NCI-H2171 (cell line): Measurements from ENCODE around the gene POLR3K.

ENCODE experiments used
- DNase-seq: peaks from one replicate; lab custom pipeline; 2025; lab: John Stamatoyannopoulos, UW

The POLR3K gene

DNA sequence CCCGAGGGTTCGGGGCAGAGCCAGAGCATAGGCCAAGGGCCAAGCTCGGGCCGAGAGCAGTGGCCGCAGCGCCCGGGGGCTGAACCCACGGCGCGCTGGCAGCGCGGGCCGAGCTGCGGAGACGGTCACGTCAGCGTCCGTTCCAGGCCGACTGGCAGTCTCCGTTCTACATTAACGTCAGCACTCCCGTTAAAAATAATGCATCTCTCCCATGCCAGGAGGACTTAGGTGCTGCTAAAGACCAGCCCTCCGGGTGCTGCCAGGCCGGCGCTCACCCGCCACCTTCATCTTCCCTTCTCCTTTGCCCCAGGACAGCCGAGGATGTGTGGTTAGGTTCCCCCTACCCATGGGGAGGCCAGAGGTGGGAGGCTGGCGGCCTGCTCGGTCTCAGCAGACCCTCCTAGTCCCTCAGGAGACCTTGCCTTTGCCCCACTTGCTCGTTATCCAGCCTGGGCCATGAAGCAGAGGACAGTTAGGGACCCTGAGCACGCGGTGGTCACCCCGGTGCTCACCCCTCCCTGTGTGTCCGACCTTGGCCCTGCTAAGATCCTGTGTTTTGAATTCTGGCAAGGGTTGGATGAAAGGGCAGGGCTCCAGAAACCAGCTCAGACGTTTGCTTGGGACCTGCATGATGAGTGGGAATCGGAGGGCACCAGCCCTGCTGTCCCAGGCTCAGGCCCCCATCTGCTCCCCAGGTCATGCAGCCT, 25.2 kb upstream of the POLR3K start:
- DNase-seq, result no peak

DNA sequence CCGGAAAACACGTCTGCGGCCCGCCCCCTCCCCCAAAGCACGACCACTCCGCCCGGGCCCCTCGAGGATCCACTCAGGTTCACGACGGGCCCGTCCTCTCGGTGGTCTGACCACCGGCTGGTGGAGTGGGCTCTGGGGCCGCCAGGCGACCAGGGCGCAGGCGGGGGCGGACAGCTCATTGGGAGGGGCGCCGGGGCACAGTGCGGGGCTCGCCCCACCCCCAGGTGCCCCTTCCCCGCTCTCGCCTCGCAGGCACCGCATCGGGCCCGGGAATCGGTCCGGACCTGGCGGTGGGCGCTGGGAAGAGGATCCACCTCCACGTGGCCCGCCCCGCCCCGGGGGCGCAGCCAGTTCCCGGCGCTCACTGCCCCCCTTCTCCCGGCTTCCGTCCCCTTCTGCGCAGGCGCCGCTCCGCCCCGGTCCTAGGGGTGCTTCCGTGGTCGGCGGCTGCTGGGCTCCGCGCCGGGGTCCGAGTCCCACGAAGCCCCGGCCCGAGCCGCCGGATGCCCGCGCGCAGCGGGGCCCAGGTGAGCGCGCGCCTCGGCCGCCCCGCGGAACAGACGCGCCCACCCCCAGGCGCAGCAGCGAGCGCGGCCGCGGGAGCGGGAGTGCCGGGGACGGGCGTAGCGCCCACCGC, 24.5 kb upstream of the POLR3K start, which contains the start of gene MPG:
TSS of gene MPG (plus strand) at position 419 of the 637 bp plus-strand sequence. CDS start at position 504, 85 bp downstream.
- DNase-seq, result peak; percentile 60

DNA sequence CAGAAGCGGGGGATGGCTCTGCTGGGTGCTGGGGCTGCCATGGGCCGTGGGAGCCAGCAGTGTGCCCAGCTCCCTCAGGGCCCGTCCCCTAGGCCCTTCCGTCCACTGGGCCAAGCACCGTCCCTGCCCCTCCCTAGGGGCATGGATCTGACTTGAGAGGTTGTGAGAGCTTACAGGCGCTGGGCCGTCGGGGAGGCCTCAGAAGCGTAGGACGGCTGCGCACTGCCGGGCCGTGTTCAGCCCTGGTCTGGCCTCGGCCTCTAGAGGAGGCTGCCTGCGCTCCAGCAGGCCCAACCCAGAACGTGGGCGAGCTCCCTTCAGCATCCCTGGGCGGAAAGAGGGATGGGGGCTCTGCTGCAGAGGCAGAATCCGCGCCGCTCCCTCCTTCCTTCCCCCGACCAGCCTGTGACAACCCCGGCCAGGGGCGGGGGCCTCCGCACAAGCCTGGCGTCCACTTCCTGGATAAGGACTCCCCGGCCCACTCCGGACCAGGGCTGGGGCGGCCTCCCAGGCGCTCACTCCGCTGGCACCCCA, 23.9 kb upstream of the POLR3K start:
- no peak for DNase-seq

DNA sequence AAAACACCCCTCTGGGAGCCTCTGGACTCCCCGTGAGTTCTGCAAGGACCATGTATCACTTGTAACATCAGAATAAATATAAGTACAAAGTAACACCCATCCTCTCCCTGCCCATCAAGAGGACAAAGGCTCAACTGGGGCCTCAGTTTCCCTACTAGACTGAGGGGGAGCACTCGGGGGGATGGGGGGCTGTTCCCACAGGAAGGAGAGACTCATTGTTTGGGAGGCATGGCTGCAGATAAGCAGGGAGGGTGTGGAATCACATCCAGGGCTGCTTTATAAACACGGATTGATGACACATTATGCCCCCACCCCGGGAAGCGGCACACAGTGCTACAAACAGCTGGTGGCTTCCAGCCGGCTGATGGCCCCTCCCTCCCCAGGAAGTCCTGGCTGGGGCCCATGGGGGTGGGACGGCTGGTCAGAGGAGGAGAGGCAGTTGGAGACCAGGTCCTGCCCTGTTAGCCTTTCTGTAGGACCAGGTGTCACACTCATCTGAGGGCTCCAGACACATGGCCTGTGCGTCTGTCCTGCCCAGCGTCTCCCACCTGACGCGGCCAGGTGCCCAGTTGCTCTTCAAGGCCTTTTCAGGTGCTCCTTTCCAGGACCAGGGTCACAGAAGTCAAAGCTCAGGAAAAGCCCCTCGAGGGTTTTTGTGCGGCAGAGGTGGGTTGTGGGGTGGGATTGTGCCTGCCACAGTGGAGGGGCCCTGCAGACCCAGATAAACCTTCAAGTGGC, 23.3 kb upstream of the POLR3K start:
- no peak for DNase-seq

DNA sequence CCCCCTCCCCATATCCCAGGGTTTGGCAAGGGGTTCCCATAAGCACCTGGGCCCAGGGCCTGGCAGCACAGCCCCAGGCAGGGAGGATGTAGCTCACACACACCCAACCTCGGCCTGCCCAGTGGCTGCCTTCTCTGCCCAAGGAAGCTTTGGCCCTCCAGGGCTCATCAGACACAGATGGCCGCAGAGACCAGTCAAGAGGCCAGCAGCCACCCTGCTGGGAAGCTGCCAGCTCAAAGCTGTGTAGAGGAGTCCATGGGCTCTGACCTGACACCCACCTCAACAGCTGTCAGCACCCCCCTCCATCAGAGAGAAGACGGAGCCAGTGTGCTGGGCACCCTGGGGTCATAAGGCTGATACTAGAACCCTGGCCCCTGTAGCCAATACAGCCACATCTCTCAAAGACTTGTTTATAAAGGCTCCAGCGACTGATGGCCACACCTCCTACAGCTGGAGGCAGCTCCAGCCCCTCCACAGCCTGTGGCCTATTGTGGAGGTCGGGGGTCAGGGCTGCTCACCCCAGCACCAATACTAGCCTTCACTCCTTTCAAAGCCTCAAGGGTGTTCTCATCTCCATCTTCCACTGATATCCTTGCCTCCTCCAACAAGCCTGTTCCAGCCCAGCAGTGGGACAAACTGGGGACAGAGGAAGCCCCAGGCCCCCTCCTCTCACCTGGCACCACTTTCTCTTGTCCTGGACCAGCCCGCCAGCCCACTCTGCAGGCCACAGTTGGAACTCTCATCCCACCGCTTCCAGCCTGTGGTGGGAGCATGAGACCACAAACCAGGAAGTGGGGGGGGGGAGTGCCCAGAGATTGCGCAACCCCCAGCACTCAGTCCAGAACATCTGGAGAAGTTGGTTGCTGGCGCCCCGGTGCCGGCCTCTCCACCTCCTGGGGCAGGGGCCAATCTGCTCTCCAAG, 22.4 kb upstream of the POLR3K start:
- no peak for DNase-seq

DNA sequence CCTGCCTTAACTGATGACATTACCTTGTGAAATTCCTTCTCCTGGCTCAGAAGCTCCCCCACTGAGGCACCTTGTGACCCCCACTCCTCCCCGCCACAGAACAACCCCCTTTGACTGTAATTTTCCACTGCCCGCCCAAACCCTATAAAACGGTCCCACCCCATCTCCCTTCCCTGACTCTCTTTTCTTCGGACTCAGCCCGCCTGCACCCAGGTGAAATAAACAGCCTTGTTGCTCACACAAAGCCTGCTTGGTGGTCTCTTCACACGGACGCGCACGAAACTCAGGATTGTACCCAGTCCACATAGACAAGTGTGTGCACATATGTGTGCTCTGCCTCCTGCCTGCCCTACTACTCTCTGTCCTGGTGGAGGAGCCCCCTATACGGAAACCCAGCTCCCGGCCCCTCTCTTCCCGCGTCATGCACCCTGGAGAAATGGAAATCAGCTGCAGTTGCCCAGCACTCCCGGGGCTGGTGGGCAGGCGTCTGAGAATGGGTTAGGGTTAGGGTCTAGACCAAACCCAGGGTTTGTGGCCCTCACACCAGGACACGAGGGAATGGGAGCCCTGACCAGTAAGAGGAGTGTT, 21.4 kb upstream of the POLR3K start:
- DNase-seq, result no peak

DNA sequence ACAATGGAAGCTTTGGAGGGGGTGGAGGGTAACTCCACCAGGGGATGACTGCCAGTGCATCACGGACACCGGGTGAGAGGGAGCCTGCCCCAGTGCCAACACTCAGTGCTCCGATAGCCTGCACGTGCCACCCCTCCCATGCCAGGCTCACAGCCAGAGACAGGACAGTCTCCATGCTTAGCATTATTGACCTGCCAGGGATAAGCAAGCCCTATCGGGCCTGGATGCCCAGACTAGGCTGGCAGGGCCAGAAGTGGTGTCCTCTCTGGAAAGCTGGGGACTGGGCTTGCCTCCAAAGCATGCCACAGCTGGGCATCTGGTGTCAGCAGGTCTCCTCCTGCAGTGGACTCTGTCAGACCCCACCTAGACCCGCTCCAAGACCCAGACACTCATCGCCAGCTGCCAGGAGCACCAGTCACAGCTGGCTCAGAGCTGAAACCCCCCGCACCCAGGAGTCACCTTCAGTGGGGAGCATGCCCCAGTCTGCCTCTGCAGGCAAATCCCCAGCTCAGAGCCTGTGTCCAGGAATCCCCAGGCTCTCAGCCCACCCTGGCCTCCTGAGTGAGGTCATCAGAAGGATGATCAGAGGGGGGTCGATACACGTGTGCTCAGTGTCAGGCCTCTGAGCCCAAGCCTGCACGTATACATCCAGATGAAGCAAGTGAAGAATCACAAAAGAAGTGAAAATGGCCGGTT, 20.8 kb upstream of the POLR3K start:
- no peak for DNase-seq

DNA sequence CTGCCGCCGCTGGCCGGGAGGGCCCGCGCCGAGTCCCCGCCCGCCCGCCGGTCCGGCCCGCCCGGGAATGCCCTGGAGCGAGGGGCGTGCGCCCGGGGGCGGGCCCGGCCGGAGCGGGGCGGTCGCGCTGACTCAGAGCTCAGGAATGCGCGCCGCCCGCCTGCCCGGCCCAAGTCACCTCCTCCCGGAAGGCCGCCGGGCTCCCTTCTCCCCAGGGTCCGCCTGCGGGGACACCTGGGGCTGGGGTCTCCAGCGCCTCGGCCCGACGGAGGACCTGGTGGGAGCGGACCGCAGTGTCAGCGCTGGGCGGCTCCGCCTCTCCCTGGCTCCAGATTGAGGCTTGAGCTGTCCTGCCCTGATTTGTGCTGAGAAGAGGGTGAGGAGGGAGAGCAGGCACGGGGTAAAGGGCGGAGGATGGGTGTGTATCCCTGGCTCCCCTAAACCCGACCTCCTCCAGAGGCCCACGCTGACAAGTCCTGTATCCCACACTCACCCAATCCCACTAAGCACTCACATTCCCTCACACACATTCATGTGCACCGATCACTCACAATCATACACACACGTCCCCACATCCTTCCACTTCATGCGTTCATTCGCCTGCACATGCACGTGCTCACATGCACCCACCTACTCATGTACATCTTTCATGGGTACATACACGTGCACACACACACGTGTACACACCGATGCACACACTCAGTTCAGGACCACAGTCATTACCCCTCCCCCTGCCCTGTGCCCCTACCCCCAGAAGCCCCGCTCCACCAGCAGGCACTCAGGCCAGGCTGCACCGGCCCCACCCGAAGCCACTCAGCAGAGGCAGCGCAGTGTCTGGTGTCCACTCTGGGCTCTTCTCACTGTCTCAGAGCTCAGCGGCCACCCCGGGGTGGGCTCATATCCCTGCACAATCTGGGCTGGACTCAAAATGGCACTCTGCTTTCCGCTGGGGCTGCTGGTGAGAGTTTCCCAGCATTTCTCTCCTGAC, 19.4 kb upstream of the POLR3K start, which contains the start of gene RHBDF1:
TSS of gene RHBDF1 (minus strand) at position 71 of the 988 bp plus-strand sequence. CDS start 7,616 bp downstream, outside the sequence.
- DNase-seq, result no peak

DNA sequence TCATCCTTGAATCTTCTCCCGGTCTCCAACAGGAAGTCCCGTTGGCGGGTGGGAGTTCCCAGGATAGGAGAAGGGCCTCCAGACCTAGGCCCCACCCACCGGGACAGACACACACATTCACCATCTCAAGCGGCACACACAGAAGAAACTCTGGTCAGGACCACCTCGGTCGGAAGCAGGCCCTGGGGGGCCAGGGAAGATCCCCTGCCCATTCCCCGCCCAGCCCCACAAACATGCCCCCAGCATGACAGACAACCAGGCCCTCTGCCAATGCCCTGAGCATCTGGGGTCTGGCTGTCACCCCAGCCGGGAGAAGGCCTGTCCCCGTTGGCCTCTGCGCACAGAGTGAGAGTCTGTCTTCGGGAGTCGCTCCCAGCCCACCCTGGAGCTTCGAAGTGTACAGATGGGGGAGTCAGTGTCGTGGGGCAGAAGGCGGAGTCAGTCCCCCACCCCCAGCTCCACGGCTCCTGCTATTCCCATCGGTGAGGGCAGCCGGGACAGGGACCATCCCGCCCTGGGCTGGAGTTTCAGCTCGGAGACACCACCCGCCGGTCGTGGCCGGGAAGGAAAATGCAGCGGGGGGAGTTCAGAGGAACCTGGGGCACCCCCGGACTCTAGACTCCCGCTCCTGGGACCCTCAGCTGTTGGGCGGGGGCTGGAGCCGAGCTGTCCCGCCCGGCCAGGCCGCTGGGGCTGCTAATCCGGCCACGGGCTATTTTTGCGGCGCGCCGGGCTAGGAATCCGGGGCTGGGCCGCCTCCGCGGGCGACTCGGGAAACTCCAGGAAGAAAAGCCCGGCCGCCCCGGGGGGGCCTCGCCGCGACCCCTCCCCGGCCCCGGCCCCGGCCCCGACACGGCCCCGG, 18.4 kb upstream of the POLR3K start:
- no peak for DNase-seq

DNA sequence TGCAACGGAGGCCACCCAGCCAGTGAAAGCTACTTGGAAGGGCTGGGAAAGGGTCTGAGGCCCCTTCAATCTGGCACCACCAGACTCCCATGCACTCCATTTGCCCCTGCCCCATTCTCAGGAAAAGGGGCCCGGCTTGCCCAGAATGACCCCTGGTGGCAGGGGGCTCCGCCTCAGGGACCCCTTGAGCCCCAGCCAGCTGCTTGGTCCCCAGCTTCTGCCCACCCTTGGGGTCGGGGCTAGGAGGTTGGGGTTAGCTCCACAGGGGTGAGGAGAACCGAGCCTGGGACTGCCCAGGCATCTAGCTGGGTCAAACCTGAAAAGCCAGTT, 17.8 kb upstream of the POLR3K start:
- DNase-seq, result no peak

DNA sequence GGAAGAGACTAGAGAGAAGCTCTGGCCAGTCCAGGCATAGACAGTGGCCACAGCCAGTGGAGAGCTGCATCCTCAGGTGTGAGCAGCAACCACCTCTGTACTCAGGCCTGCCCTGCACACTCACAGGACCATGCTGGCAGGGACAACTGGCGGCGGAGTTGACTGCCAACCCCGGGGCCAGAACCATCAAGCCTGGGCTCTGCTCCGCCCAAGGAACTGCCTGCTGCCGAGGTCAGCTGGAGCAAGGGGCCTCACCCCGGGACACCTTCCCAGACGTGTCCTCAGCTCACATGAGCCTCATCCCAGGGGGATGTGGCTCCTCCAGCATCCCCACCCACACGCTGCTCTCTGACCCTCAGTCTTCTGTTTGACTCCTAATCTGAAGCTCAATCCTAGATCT, 15.8 kb upstream of the POLR3K start:
- no peak for DNase-seq

DNA sequence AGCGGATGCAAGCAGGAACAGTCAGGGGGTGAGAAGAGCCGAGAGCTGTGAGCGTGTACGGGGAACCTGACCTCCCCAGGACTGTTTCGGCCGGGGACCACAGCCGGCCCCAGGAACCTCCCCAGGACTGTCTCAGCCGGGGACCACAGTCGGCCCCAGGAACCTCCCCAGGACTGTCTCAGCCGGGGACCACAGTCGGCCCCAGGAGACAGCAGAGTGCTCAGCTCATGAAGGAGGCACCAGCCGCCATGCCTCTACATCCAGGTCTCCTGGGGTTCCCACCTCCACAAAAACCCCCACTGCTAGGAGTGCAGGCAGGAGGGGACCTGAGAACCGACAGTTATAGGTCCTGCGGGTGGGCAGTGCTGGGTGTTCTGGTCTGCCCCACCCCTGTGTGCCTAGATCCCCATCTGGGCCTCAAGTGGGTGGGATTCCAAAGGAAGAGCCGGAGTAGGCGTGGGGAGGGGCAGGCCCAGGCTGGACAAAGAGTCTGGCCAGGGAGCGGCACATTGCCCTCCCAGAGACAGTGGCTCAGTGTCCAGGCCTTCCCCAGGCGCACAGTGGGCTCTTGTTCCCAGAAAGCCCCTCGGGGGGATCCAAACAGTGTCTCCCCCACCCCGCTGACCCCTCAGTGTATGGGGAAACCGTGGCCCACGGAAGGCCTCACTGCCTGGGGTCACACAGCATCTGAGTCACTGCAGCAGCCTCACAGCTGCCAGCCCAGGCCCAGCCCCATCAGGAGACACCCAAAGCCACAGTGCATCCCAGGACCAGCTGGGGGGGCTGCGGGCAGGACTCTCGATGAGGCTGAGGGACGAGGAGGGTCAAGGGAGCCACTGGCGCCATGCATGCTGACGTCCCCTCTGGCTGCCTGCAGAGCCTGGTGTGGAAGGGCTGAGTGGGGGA, 14.7 kb upstream of the POLR3K start:
- no peak for DNase-seq

DNA sequence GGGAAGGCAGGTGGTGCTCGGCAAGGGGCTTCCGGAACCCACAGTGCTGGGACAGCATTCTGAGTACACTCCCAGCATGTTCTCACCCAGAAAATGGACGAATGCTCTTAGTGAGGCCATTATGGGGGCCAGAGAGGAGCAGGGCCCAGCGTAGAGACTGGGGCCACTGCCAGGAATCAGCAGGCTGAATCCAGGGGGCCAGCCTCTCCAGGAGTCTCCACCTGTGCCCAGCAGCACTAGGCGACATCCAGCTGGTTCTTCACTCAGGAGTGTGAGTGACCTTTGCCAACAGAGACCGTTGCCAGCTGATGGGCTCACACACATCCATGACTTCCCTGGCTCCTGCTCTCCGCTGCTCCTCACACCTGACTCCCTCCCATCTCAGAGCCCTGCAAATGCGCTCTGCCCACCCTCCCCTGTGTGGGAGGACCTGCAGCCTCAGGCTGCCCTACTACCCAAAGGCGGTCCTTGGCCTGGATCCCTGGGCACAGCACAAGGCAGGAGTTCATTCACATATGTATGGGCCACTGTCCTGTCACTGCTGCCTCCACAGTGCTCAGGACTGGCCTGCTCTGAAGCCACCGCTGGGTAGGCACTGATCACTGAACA, 13.9 kb upstream of the POLR3K start:
- DNase-seq, result no peak

DNA sequence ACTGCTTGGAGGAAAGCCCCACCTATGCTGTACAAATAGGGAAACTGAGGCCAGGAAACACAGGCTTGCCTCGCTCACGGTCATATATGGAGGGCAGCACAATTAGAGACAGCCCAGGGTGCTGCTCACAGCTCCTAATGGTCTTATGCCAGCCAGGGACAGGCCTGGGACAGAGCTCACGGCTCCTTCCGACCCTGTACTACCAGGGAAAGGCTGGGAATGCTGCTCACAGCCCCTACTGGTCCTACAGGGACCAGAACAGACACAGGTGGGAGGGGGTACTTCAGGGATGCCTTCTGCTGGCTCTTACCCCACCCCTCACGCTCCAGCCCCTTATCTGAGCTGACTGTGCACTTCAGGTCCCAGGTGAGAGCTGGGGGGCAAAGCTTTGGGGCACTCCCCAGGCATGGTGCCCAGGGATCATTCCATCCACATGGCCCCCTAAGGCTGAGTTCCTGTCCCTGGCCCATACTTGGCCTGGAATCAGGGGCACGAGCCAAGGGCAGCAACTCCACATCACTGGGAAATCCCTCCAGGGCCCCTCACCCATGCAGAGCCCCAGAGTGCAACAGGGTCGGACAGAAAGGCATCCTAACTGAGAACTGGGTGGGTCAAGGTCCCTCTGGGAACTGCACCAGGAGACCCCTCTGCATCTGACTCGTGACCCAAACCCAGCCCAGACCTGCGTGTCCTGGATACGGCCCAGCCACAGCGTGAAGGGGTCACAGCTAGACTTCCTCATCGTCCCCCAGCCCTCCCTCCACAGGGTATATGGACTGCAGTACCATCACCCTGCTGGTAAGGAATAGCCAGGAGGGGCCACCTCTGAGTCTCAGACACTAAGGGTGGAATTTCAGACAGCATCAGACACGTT, 13.1 kb upstream of the POLR3K start:
- DNase-seq, result no peak

DNA sequence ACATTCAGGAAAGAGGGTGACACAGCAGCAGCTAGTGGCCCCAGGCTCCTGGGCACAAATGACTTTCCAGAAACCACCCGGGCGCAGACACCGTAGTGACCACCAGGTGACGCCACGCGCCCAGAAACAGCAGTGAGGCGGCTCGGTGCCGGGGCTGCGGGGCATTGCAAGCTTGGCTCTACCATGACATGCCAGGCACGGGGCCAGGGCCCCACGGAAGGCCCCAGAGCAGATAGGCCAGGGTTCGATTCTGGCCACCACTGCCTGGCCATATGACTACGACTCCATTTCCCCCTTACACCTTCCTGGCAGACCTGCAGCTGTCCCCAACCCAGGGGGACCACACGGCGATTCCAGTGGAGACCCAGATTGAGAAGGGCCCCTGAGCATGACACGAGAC, 12.3 kb upstream of the POLR3K start:
- DNase-seq, result peak; percentile 67

DNA sequence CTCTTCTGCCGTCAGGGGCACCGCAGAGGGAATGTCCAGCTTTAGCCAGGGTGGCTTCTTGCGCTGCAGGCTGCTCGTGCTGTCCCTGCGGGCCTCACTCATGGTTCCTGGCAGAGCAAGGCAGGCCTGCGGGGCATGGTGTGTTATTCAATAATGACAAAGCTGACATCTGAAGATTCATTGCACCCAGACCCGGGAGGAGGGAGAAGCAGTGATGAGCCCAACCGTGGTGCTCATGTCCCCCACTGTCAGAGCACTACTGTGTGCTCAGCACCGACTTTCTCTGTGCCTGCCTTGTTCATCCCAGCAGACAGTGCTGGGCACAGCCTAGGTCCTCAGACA, 11.5 kb upstream of the POLR3K start:
- no peak for DNase-seq
